WTC11 (cell line): ENCODE data around the gene SH3PXD2A. TPM values are rescaled to one million over a fixed set of nuclear protein-coding genes. Genes with fewer than 3 reads are reported as not detected.

Experiments
- ATAC-seq: fragments of 200-7000 bp; cut with Tn5 transposase; 2 replicates; pipeline ENCODE4 v1.10.0; 2021; ENCODE audit warnings: mild to moderate bottlenecking, moderate library complexity
- CTCF ChIA-PET: fragments of 300-600 bp; sonication (Branson Sonifier 250); formaldehyde crosslinking; loops from one replicate; lab custom pipeline; 2021; ENCODE audit warnings: antibody characterized with exemption; lab: Charles Lee
- POLR2A ChIA-PET: fragments of 350-600 bp; sonication (Branson Sonifier 250); formaldehyde crosslinking; loops from one replicate; lab custom pipeline; 2021; ENCODE audit warnings: antibody characterized with exemption; lab: Charles Lee
- DNase-seq: peaks from one replicate; pipeline ENCODE4 v3.0.0; 2021; ENCODE audit warnings: low spot score
- H3K27ac Mint-ChIP-seq: 2 replicates; pipeline ENCODE4 v1.8.0; 2021; ENCODE audit warnings: mixed read lengths
- H3K27me3 Mint-ChIP-seq: 2 replicates; pipeline ENCODE4 v1.8.0; 2021; ENCODE audit warnings: low read depth, mild to moderate bottlenecking, moderate library complexity, mixed read lengths
- H3K36me3 Mint-ChIP-seq: 2 replicates; pipeline ENCODE4 v1.8.0; 2021; ENCODE audit warnings: mixed read lengths
- H3K4me1 Mint-ChIP-seq: 2 replicates; pipeline ENCODE4 v1.8.0; 2022; ENCODE audit warnings: mixed read lengths
- H3K4me3 Mint-ChIP-seq: 2 replicates; pipeline ENCODE4 v1.8.0; 2021; ENCODE audit warnings: mild to moderate bottlenecking, moderate library complexity, mixed read lengths
- H3K9me3 Mint-ChIP-seq: 2 replicates; pipeline ENCODE4 v1.8.0; 2021; ENCODE audit warnings: mixed read lengths
- ELF4 ChIP-seq: sonication (generic); formaldehyde crosslinking; IDR thresholded peaks from 2 replicates; pipeline ENCODE4 v1.8.1; 2022; ENCODE audit warnings: low read depth, mild to moderate bottlenecking, moderate library complexity, missing genetic modification reagents
- EMX1 ChIP-seq: fragments of 250-450 bp; sonication (Bioruptor Pico); IDR thresholded peaks from 2 replicates; pipeline ENCODE4 v1.8.0; 2021; ENCODE audit warnings: mild to moderate bottlenecking
- ESRRA ChIP-seq: sonication (generic); formaldehyde crosslinking; IDR thresholded peaks from 2 replicates; pipeline ENCODE4 v1.8.1; 2022; ENCODE audit warnings: mild to moderate bottlenecking, missing genetic modification reagents, borderline replicate concordance
- FOXJ3 ChIP-seq: sonication (generic); formaldehyde crosslinking; IDR thresholded peaks from 2 replicates; pipeline ENCODE4 v1.9.0; 2021; ENCODE audit warnings: missing genetic modification reagents, mild to moderate bottlenecking, borderline replicate concordance
- FOXK1 ChIP-seq: sonication (generic); formaldehyde crosslinking; IDR thresholded peaks from 2 replicates; pipeline ENCODE4 v1.8.0; 2022; ENCODE audit warnings: mild to moderate bottlenecking, moderate library complexity, missing genetic modification reagents
- JAZF1 ChIP-seq: fragments of 250-450 bp; sonication (Bioruptor Pico); IDR thresholded peaks from 2 replicates; pipeline ENCODE4 v1.9.0; 2021; ENCODE audit warnings: moderate library complexity, mild to moderate bottlenecking, inconsistent platforms
- MXD4 ChIP-seq: fragments of 250-450 bp; sonication (Bioruptor Pico); IDR thresholded peaks from 2 replicates; pipeline ENCODE4 v1.8.0; 2021; ENCODE audit warnings: mild to moderate bottlenecking, moderate library complexity, borderline replicate concordance
- NFATC4 ChIP-seq: fragments of 250-450 bp; sonication (Bioruptor Pico); IDR thresholded peaks from 2 replicates; pipeline ENCODE4 v1.9.0; 2021; ENCODE audit warnings: mild to moderate bottlenecking
- PRDM15 ChIP-seq: sonication (generic); formaldehyde crosslinking; IDR thresholded peaks from 2 replicates; pipeline ENCODE4 v1.8.0; 2022; ENCODE audit warnings: missing genetic modification reagents
- TCF7 ChIP-seq: sonication (generic); formaldehyde crosslinking; IDR thresholded peaks from 2 replicates; pipeline ENCODE4 v1.8.0; 2022; ENCODE audit warnings: mild to moderate bottlenecking, low read depth, missing genetic modification reagents, moderate library complexity
- TP53 ChIP-seq: sonication (generic); formaldehyde crosslinking; IDR thresholded peaks from 2 replicates; pipeline ENCODE4 v1.8.1; 2023; ENCODE audit warnings: mild to moderate bottlenecking, missing genetic modification reagents
- USF2 ChIP-seq: sonication (generic); formaldehyde crosslinking; IDR thresholded peaks from 2 replicates; pipeline ENCODE4 v1.8.1; 2023; ENCODE audit warnings: mild to moderate bottlenecking, missing genetic modification reagents, moderate library complexity
- ZNF121 ChIP-seq: sonication (generic); formaldehyde crosslinking; IDR thresholded peaks from 2 replicates; pipeline ENCODE4 v1.8.0; 2023; ENCODE audit warnings: missing genetic modification reagents
- ZNF138 ChIP-seq: sonication (generic); formaldehyde crosslinking; conservative IDR thresholded peaks from 2 replicates; pipeline ENCODE4 v1.8.1; 2022; ENCODE audit warnings: mild to moderate bottlenecking, moderate library complexity, missing genetic modification reagents
- ZNF263 ChIP-seq: sonication (generic); formaldehyde crosslinking; IDR thresholded peaks from 2 replicates; pipeline ENCODE4 v1.8.1; 2022; ENCODE audit warnings: low read depth, mild to moderate bottlenecking, moderate library complexity, missing genetic modification reagents
- ZNF416 ChIP-seq: fragments of 250-450 bp; sonication (Bioruptor Pico); IDR thresholded peaks from 2 replicates; pipeline ENCODE4 v1.9.0; 2021; ENCODE audit warnings: mild to moderate bottlenecking, inconsistent platforms
- total RNA-seq: library from RNA; stranded (reverse); gene quantifications from 3 replicates; pipeline ENCODE4 v1.2.3, GENCODE V29; 2021
- TF ChIP-seq, protein P1 (sequence below): sonication (generic); formaldehyde crosslinking; IDR thresholded peaks from 2 replicates; pipeline ENCODE4 v1.8.1; 2023; ENCODE audit warnings: mild to moderate bottlenecking, missing genetic modification reagents, moderate library complexity
- TF ChIP-seq, protein P2 (sequence below): sonication (generic); formaldehyde crosslinking; IDR thresholded peaks from 2 replicates; pipeline ENCODE4 v1.8.1; 2022; ENCODE audit warnings: mild to moderate bottlenecking, missing genetic modification reagents, moderate library complexity, borderline replicate concordance
- TF ChIP-seq, protein P3 (sequence below): fragments of 250-450 bp; sonication (Bioruptor Pico); IDR thresholded peaks from 2 replicates; pipeline ENCODE4 v2.1.2; 2022; ENCODE audit warnings: mild to moderate bottlenecking, moderate library complexity
- TF ChIP-seq, protein P4 (sequence below): fragments of 250-450 bp; sonication (Bioruptor Pico); IDR thresholded peaks from 2 replicates; pipeline ENCODE4 v1.9.0; 2021; ENCODE audit warnings: moderate library complexity, mild to moderate bottlenecking, inconsistent platforms, borderline replicate concordance

The SH3PXD2A gene
- total RNA-seq, 1 experiment from 2014 or later = 15.7 TPM

DNA sequence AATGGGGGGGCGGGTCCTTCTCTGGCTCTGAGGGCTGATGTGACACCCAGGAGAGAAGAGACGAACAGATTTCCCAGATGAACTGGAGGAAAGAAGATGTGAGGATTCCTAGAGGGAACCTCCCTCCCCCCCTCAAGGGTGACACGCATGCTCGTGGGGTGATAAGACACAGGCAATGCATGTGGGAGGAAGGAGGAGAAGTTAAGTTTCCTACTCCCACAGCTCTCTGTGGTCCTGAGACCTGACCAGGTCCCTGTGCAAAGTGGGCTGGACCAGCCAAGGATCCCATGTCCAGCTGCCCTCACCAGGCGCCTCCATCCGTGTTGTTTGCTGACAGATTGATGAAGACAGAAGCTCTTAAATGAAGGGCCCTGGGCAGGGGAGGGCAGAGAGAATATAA is 112.6 kb downstream of the SH3PXD2A start:
- H3K36me3 Mint-ChIP-seq = no peaks in the 10 kb centered on the region
- POLR2A ChIA-PET = no interaction called here
- ATAC-seq (no peak), DNase-seq (no peak)
- no peak overlapping the region for H3K27ac Mint-ChIP-seq
- no peaks in the 10 kb centered on the region for H3K27me3 Mint-ChIP-seq
- peaks cover 15% of the 10 kb centered on the region for H3K4me1 Mint-ChIP-seq
- no peak overlapping the region for H3K4me3 Mint-ChIP-seq
- TF ChIP-seq FOXK1 = no peak
- no peak for TF ChIP-seq TP53 (CRISPR knock-in tag)
- no peak for TF ChIP-seq EMX1 (CRISPR knock-in tag)
- TF ChIP-seq, protein P1, sequence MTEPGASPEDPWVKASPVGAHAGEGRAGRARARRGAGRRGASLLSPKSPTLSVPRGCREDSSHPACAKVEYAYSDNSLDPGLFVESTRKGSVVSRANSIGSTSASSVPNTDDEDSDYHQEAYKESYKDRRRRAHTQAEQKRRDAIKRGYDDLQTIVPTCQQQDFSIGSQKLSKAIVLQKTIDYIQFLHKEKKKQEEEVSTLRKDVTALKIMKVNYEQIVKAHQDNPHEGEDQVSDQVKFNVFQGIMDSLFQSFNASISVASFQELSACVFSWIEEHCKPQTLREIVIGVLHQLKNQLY (CRISPR knock-in tag) = no peak
- no peak for TF ChIP-seq ESRRA (CRISPR knock-in tag)
- TF ChIP-seq MXD4 (CRISPR knock-in tag) = no peak
- TF ChIP-seq ZNF263 = no peak
- TF ChIP-seq PRDM15 (CRISPR knock-in tag) = no peak
- TF ChIP-seq, protein P2, sequence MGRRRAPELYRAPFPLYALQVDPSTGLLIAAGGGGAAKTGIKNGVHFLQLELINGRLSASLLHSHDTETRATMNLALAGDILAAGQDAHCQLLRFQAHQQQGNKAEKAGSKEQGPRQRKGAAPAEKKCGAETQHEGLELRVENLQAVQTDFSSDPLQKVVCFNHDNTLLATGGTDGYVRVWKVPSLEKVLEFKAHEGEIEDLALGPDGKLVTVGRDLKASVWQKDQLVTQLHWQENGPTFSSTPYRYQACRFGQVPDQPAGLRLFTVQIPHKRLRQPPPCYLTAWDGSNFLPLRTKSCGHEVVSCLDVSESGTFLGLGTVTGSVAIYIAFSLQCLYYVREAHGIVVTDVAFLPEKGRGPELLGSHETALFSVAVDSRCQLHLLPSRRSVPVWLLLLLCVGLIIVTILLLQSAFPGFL (CRISPR knock-in tag) = no peak
- TF ChIP-seq ZNF138 (CRISPR knock-in tag) = no peak
- TF ChIP-seq ZNF121 (CRISPR knock-in tag) = no peak
- TF ChIP-seq FOXJ3 (CRISPR knock-in tag) = no peak
- TF ChIP-seq USF2 (CRISPR knock-in tag) = no peak
- no peak for TF ChIP-seq ELF4 (CRISPR knock-in tag)
- TF ChIP-seq, protein P3, sequence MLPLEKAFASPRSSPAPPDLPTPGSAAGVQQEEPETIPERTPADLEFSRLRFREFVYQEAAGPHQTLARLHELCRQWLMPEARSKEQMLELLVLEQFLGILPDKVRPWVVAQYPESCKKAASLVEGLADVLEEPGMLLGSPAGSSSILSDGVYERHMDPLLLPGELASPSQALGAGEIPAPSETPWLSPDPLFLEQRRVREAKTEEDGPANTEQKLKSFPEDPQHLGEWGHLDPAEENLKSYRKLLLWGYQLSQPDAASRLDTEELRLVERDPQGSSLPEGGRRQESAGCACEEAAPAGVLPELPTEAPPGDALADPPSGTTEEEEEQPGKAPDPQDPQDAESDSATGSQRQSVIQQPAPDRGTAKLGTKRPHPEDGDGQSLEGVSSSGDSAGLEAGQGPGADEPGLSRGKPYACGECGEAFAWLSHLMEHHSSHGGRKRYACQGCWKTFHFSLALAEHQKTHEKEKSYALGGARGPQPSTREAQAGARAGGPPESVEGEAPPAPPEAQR (CRISPR knock-in tag) = no peak
- no peak for TF ChIP-seq NFATC4 (CRISPR knock-in tag)
- TF ChIP-seq JAZF1 (CRISPR knock-in tag) = no peak
- TF ChIP-seq ZNF416 (CRISPR knock-in tag) = no peak
- no peak for TF ChIP-seq TCF7 (CRISPR knock-in tag)
- TF ChIP-seq, protein P4, sequence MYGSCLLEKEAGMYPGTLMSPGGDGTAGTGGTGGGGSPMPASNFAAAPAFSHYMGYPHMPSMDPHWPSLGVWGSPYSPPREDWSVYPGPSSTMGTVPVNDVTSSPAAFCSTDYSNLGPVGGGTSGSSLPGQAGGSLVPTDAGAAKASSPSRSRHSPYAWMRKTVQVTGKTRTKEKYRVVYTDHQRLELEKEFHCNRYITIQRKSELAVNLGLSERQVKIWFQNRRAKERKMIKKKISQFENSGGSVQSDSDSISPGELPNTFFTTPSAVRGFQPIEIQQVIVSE (CRISPR knock-in tag) = no peak
- no peaks in the 10 kb centered on the region for H3K9me3 Mint-ChIP-seq
- CTCF ChIA-PET = no interaction called here
